Neuronal stem cell (in vitro differentiated cells): ENCODE results near the gene DUSP3.

ENCODE experiments used
- DNase-seq: peaks from one replicate; pipeline ENCODE4 v3.0.0-alpha.2; 2013; ENCODE audit warnings: low spot score
- H2AFZ ChIP-seq: one replicate; pipeline ENCODE4 v1.6.1; 2013; ENCODE audit warnings: mild to moderate bottlenecking, low read length, inconsistent platforms
- H2AK5ac ChIP-seq: 2 replicates; pipeline ENCODE4 v1.6.1; 2013; ENCODE audit warnings: low read depth, mild to moderate bottlenecking, inconsistent platforms, low read length, moderate library complexity, mixed read lengths
- H2BK120ac ChIP-seq: 2 replicates; pipeline ENCODE4 v1.6.1; 2013; ENCODE audit warnings: low read depth, mild to moderate bottlenecking, inconsistent platforms, low read length, moderate library complexity, mixed read lengths
- H2BK12ac ChIP-seq: one replicate; pipeline ENCODE4 v1.6.1; 2013; ENCODE audit warnings: low read length, inconsistent platforms
- H2BK15ac ChIP-seq: 2 replicates; pipeline ENCODE4 v1.6.1; 2013; ENCODE audit warnings: mild to moderate bottlenecking, low read length, inconsistent platforms, mixed read lengths
- H2BK5ac ChIP-seq: one replicate; pipeline ENCODE4 v1.6.1; 2013; ENCODE audit warnings: inconsistent platforms, mild to moderate bottlenecking, low read length, moderate library complexity
- H3K14ac ChIP-seq: one replicate; pipeline ENCODE4 v1.6.1; 2013; ENCODE audit warnings: low read length, inconsistent platforms
- H3K18ac ChIP-seq: 2 replicates; pipeline ENCODE4 v1.6.1; 2013; ENCODE audit warnings: low read length, inconsistent platforms
- H3K23ac ChIP-seq: 2 replicates; pipeline ENCODE4 v1.6.1; 2013; ENCODE audit warnings: low read depth, mild to moderate bottlenecking, mixed read lengths, low read length, inconsistent platforms; ENCODE audit not compliant: poor library complexity
- H3K27ac ChIP-seq: replicated peaks from 3 replicates; pipeline ENCODE4 v1.5.1; 2013; ENCODE audit warnings: low read length, inconsistent platforms
- H3K27me3 ChIP-seq, 3 experiments: 2 replicates each; pipeline ENCODE4 v1.6.1; 2013; ENCODE audit warnings: low read length in 3 of 3, mild to moderate bottlenecking in 2 of 3, inconsistent platforms in 1 of 3, low read depth in 1 of 3, mixed read lengths in 1 of 3, moderate library complexity in 1 of 3; ENCODE audit not compliant: control insufficient read depth in 3 of 3, insufficient read depth in 3 of 3
- H3K36me3 ChIP-seq, 2 donors: replicated peaks in 1 of 2; 2 replicates each; pipeline ENCODE4 v1.6.1; 2013; ENCODE audit warnings: low read length in 2 of 2; ENCODE audit not compliant: control insufficient read depth in 2 of 2, insufficient read depth in 2 of 2
- H3K4ac ChIP-seq: 2 replicates; pipeline ENCODE4 v1.6.1; 2013; ENCODE audit warnings: inconsistent platforms, mild to moderate bottlenecking, low read length, moderate library complexity
- H3K4me1 ChIP-seq, 2 donors: 1 replicate in 1 of 2; 2 replicates in 1 of 2; pipeline ENCODE4 v1.6.1; 2013; ENCODE audit warnings: low read length in 2 of 2, low read depth in 1 of 2; ENCODE audit not compliant: control insufficient read depth in 2 of 2, insufficient read depth in 1 of 2
- H3K4me2 ChIP-seq: one replicate; pipeline ENCODE4 v1.6.1; 2013; ENCODE audit warnings: mild to moderate bottlenecking, low read length, inconsistent platforms; ENCODE audit not compliant: insufficient read depth, poor library complexity, severe bottlenecking
- H3K4me3 ChIP-seq, 2 donors: 2 replicates each; pipeline ENCODE4 v1.5.1; 2013; ENCODE audit warnings: low read length in 2 of 2, mild to moderate bottlenecking in 2 of 2, inconsistent platforms in 1 of 2, moderate library complexity in 1 of 2
- H3K79me1 ChIP-seq: one replicate; pipeline ENCODE4 v1.6.1; 2013; ENCODE audit warnings: low read depth, mild to moderate bottlenecking, inconsistent platforms, low read length, moderate library complexity
- H3K9ac ChIP-seq: one replicate; pipeline ENCODE4 v1.6.1; 2013; ENCODE audit warnings: mild to moderate bottlenecking, low read depth, low read length, inconsistent platforms; ENCODE audit not compliant: poor library complexity
- H3K9me3 ChIP-seq, 2 donors: replicated peaks in 1 of 2; 2 replicates each; pipeline versions ENCODE3 to v1.6.1; 2013; ENCODE audit warnings: low read length in 2 of 2, mild to moderate bottlenecking in 2 of 2, inconsistent platforms in 1 of 2, low read depth in 1 of 2, mixed read lengths in 1 of 2, moderate library complexity in 1 of 2; ENCODE audit not compliant: control insufficient read depth in 2 of 2, insufficient read depth in 1 of 2
- H4K8ac ChIP-seq: one replicate; pipeline ENCODE4 v1.6.1; 2013; ENCODE audit warnings: low read depth, mild to moderate bottlenecking, inconsistent platforms, low read length, moderate library complexity
- H4K91ac ChIP-seq: one replicate; pipeline ENCODE4 v1.6.1; 2013; ENCODE audit warnings: low read length, low read depth, mild to moderate bottlenecking, inconsistent platforms; ENCODE audit not compliant: poor library complexity
- WGBS, 2 donors: extraction: QIAGEN DNeasy Blood & Tissue Kit; methylation state at CpG; one replicate each; pipeline ENCODE4 v1.1.7; 2013; ENCODE audit warnings: missing lambda C conversion rate in 2 of 2, mixed read lengths in 1 of 2; ENCODE audit not compliant: insufficient read length in 2 of 2, insufficient replicate concordance in 1 of 2; ENCODE audit errors: extremely low coverage in 2 of 2; 5-methylcytosine and 5-hydroxymethylcytosine counted together

Gene DUSP3

GRCh38 chr17:43788540-43788939 lies 9.8 kb upstream of the DUSP3 start:
- Histone ChIP-seq H2BK5ac (no peak overlapping the region), H3K27me3 (peaks cover 0 to 4% (median 0%) of the 10 kb centered on the region in 3 experiments), H3K4me3 (no peak overlapping the region), H3K27ac (no peak overlapping the region), H3K23ac (no peak overlapping the region), H3K14ac (no peak overlapping the region), H4K91ac (no peak overlapping the region), H3K9me3 (peaks cover 0 to 2% of the 10 kb centered on the region in 2 donors), H2BK120ac (no peak overlapping the region), H3K79me1 (no peaks in the 10 kb centered on the region), H3K4me1 (no peaks in the 10 kb centered on the region), H2AK5ac (no peak overlapping the region), H3K4me2 (no peak overlapping the region), H4K8ac (no peak overlapping the region), H2BK15ac (no peak overlapping the region), H2BK12ac (no peak overlapping the region), H3K9ac (no peak overlapping the region), H3K36me3 (no peaks in the 10 kb centered on the region), H3K18ac (no peak overlapping the region), H3K4ac (no peak overlapping the region), H2AFZ (no peak overlapping the region)
- no CpG with 5 or more reads among the region's 5 CpGs for WGBS, 2 donors
- no peak for DNase-seq

- no peak for DNase-seq
- H3K79me1 ChIP-seq = no peaks in the 10 kb centered on the region
- no peak overlapping the region for H3K9ac ChIP-seq
- no peak overlapping the region for H2BK15ac ChIP-seq
- no peak overlapping the region for H4K91ac ChIP-seq
- H3K4me3 ChIP-seq = no peak overlapping the region
- no peak overlapping the region for H3K18ac ChIP-seq
- H3K4ac ChIP-seq = no peak overlapping the region
- H3K14ac ChIP-seq = no peak overlapping the region
- no peak overlapping the region for H4K8ac ChIP-seq
- H3K4me2 ChIP-seq = no peak overlapping the region
- no peaks in the 10 kb centered on the region for H3K4me1 ChIP-seq
- no peak overlapping the region for H2BK120ac ChIP-seq
- H3K27me3 ChIP-seq = peaks cover 0 to 11% (median 0%) of the 10 kb centered on the region in 3 experiments
- H3K27ac ChIP-seq = no peak overlapping the region
- H2AK5ac ChIP-seq = no peak overlapping the region
- H2BK5ac ChIP-seq = no peak overlapping the region
- peaks cover 0 to 2% of the 10 kb centered on the region in 2 donors for H3K9me3 ChIP-seq
- H2AFZ ChIP-seq = no peak overlapping the region
- H2BK12ac ChIP-seq = no peak overlapping the region
- whole genome bisulfite sequencing, 2 donors = no CpG with 5 or more reads among the region's 2 CpGs
- no peak overlapping the region for H3K23ac ChIP-seq
- no peaks in the 10 kb centered on the region for H3K36me3 ChIP-seq
Measured at GRCh38 chr17:43787728-43788127, 9.0 kb upstream of the DUSP3 start.

DNA sequence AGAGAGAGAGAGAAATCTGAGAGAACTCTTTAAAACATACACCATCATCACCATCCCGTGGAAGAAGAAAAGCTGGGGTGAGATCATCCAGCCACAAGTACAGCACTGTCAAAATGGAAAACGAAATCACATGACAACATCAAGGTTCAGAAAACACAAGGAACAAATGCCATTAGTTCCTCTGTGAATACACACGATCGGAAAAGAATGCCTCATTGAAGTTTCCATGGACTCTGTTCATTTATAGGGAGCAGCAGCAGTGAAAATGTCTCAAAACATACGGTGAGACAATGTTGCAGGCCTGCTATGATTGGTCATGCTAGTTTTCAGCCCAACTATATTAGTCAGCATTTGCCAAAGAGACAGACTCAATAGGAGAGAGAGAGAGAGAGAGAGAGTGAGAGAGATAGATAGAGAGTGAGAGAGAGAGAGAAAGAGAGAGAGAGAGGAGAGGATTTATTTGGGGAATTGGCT lies 5.9 kb upstream of the DUSP3 start:
- Histone ChIP-seq H2BK120ac (no peak overlapping the region), H3K4me1 (peaks cover 0 to 2% of the 10 kb centered on the region in 2 donors), H2BK5ac (no peak overlapping the region), H2AFZ (no peak overlapping the region), H4K8ac (no peak overlapping the region), H3K9me3 (peaks cover 0 to under 1% of the 10 kb centered on the region in 2 donors), H3K79me1 (no peaks in the 10 kb centered on the region), H2BK12ac (no peak overlapping the region), H3K4me2 (no peak overlapping the region), H3K27ac (no peak overlapping the region), H3K4ac (no peak overlapping the region), H3K27me3 (peaks cover 0 to 40% (median 9%) of the 10 kb centered on the region in 3 experiments), H3K14ac (no peak overlapping the region), H4K91ac (no peak overlapping the region), H3K9ac (no peak overlapping the region), H3K18ac (no peak overlapping the region), H3K36me3 (no peaks in the 10 kb centered on the region), H2AK5ac (no peak overlapping the region), H3K4me3 (no peak overlapping the region), H2BK15ac (no peak overlapping the region), H3K23ac (no peak overlapping the region)
- DNase-seq = no peak
- WGBS, 2 donors = no CpG with 5 or more reads among the region's 5 CpGs

GRCh38 chr17:43784068-43784467 lies 5.3 kb upstream of the DUSP3 start:
- Histone ChIP-seq H3K4me2 (no peak overlapping the region), H3K18ac (no peak overlapping the region), H3K4me3 (no peak overlapping the region), H3K23ac (no peak overlapping the region), H3K9ac (no peak overlapping the region), H2BK5ac (no peak overlapping the region), H2BK120ac (no peak overlapping the region), H3K27ac (no peak overlapping the region), H3K9me3 (no peaks in the 10 kb centered on the region), H2BK15ac (no peak overlapping the region), H4K91ac (no peak overlapping the region), H2AFZ (no peak overlapping the region), H3K27me3 (peaks cover 0 to 45% (median 14%) of the 10 kb centered on the region in 3 experiments), H3K4ac (no peak overlapping the region), H3K79me1 (no peaks in the 10 kb centered on the region), H2AK5ac (no peak overlapping the region), H2BK12ac (no peak overlapping the region), H4K8ac (no peak overlapping the region), H3K4me1 (peaks cover 4% of the 10 kb centered on the region in 2 donors), H3K36me3 (no peaks in the 10 kb centered on the region), H3K14ac (no peak overlapping the region)
- DNase-seq = no peak
- WGBS, 2 donors = no CpG with 5 or more reads among the region's 2 CpGs
